ENCODE results near the gene LTB4R.

LTB4R gene

GRCh38 chr14:24300326-24300980 lies 10.8 kb upstream of the LTB4R start:
- no peak for DNase-seq (ENCODE audit: low read depth)

GRCh38 chr14:24304019-24304387 lies 7.3 kb upstream of the LTB4R start:
- DNase-seq (ENCODE audit: low read depth) = no peak

- DNase-seq (ENCODE audit: low read depth) = no peak
These were observed 4.1 kb upstream of the LTB4R start for GRCh38 chr14:24307156-24307574.

- DNase-seq (ENCODE audit: low read depth) = peak; percentile 67
These were observed 3.5 kb upstream of the LTB4R start, which contains the start of gene CIDEB for GRCh38 chr14:24307575-24308341. TSS of gene CIDEB (minus strand) at chr14:24307977. CDS start at chr14:24307858, 119 bp downstream.

GRCh38 chr14:24308342-24309124 lies 2.8 kb upstream of the LTB4R start:
- no peak for DNase-seq (ENCODE audit: low read depth)

GRCh38 chr14:24309538-24310264 lies 1.6 kb upstream of the LTB4R start, which contains the start of gene LTB4R2:
TSS of gene LTB4R2 (plus strand) at chr14:24310140. CDS start at chr14:24310665, 525 bp downstream.
- DNase-seq (ENCODE audit: low read depth) = no peak

- peak; percentile 17 for DNase-seq (ENCODE audit: low read depth)
These were observed 1.0 kb upstream of the LTB4R start for GRCh38 chr14:24310265-24310645.

- DNase-seq (ENCODE audit: low read depth) = peak; percentile 26
These were observed 724 bp downstream of the LTB4R start for GRCh38 chr14:24311837-24312615.

- DNase-seq (ENCODE audit: low read depth) = no peak
These were observed 1.6 kb downstream of the LTB4R start for GRCh38 chr14:24312736-24313507.

- no peak for DNase-seq (ENCODE audit: low read depth)
These were observed 2.6 kb downstream of the LTB4R start for GRCh38 chr14:24313913-24314312.

GRCh38 chr14:24314377-24315193 lies 3.3 kb downstream of the LTB4R start:
- no peak for DNase-seq (ENCODE audit: low read depth)

- no peak for DNase-seq (ENCODE audit: low read depth)
These were observed 4.0 kb downstream of the LTB4R start for GRCh38 chr14:24315243-24315806.

GRCh38 chr14:24315807-24316596 lies 4.7 kb downstream of the LTB4R start:
- DNase-seq (ENCODE audit: low read depth) = no peak

GRCh38 chr14:24316597-24316950 lies 5.3 kb downstream of the LTB4R start:
- DNase-seq (ENCODE audit: low read depth) = no peak

- peak; percentile 60 for DNase-seq (ENCODE audit: low read depth)
These were observed 6.0 kb downstream of the LTB4R start for GRCh38 chr14:24317141-24317928.

- DNase-seq (ENCODE audit: low read depth) = no peak
These were observed 10.1 kb downstream of the LTB4R start for GRCh38 chr14:24321212-24321975.

- DNase-seq (ENCODE audit: low read depth) = no peak
These were observed 11.4 kb downstream of the LTB4R start for GRCh38 chr14:24322672-24323071.

All from EH (cell line).